ENCODE results near the gene BEAN1.

- no peak for TF ChIP-seq EZH2phosphoT487 (IDR thresholded peaks at IDR 0.05; ENCODE audit: borderline replicate concordance, low read length)
- TF ChIP-seq, protein P1, sequence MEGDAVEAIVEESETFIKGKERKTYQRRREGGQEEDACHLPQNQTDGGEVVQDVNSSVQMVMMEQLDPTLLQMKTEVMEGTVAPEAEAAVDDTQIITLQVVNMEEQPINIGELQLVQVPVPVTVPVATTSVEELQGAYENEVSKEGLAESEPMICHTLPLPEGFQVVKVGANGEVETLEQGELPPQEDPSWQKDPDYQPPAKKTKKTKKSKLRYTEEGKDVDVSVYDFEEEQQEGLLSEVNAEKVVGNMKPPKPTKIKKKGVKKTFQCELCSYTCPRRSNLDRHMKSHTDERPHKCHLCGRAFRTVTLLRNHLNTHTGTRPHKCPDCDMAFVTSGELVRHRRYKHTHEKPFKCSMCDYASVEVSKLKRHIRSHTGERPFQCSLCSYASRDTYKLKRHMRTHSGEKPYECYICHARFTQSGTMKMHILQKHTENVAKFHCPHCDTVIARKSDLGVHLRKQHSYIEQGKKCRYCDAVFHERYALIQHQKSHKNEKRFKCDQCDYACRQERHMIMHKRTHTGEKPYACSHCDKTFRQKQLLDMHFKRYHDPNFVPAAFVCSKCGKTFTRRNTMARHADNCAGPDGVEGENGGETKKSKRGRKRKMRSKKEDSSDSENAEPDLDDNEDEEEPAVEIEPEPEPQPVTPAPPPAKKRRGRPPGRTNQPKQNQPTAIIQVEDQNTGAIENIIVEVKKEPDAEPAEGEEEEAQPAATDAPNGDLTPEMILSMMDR (IDR thresholded peaks at IDR 0.05; ENCODE audit: low read depth, low read length, poor library complexity, severe bottlenecking): no peak
These were observed 3.1 kb downstream of the BEAN1 start for GRCh38 chr16:66430214-66430613.

Measured in DOHH2 (cell line).